Stimulated activated CD4-positive, alpha-beta T cell treated with anti-CD3 and anti-CD28 coated beads, Interleukin-2, amount 100 ng/mL, for 24 hours (primary cell): Measurements from ENCODE around the gene ZNF837.
A peak's percentile ranks its signal among the peaks of the same experiment; 100 is the strongest.
"Not testable (repeated sequence)": the region's sequence is repeated elsewhere in the genome, so short reads cannot be mapped to it uniquely, and the experiment has no call there.

ENCODE experiments used
- DNase-seq, 2 donors: peaks; one replicate each; pipeline ENCODE4 v3.0.0-alpha.2; 2020

ZNF837 gene

DNA sequence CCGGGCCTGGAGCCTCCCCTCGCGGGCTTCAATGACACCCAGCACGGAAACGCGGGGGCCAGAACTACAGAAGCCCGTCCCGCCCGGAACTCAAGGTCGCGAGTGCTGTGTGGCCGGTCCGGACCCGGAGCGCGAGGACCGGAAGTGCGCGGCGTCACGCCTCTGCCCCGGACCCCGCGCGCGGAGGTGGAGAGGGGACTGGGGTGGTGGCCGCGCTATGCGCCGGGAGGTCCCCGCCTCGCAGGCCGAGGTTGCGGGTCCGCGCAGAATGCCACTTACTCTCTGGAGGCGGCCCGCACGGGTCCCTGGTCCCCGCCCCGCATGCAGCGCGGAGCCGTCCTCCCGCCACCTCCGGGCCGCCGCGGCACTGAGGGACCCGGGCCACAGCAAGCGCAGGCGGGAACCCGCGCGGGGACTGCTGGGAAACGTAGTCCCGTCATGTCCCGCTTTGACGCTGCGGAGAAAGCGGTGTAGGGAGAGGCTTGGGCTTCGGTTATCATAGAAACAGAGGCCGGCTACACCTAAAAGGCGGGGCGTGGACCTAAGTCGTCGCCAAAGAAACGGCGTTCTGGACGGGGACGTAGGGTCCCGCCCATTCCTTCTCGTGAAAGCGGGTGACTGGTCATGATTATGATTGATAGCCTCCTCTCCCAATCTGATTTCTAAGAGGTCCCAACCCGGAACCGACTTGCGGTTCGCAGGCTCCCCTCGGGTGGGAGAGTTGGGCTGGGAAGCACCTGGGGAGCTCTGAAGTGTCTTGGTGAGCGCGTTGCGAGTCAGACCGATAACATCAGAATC is at the start of gene ZNF837:
Gene ZNF837 (minus strand): TSS at position 369 of the 798 bp plus-strand sequence. CDS start 11,698 bp downstream, outside the sequence.
- peak; percentile 96 to 98 for DNase-seq

DNA sequence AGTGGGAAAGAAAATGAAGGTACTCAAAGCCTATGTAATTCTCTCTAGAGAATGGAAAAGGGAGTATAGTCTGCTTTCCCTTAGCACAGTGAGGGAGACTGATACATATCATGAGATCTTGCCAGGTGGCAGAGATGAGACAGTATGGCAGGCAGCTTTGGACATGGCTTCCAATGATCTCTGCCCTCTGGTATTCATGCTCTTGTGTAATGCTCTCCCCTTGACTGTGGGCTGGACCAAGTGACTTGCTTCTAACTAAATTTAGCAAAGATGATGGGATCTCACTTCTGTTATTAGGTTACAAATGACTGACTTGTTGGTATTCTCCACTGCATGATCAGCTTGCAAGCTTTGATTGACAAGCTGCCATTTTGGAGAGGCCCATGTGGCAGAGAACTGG is 48.9 kb upstream of the ZNF837 start:
- no peak for DNase-seq

DNA sequence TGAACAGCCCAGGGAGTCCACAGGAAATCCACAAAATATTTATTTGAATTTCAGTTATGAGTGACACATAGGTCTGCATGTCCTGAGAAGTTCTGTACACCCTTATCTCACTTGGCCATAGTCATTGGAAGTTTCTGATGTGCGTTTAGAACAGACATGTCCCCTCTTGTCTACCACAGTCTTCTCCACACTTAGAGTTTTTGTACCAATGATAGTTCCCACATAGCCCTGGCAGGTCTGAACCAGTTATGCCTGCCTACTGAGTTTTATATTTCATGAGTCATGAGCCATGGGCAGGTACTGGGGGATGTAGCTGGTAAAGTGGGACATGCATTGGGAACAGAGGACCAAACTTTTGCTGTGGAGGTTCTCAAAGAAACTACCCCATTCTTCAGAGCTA is 47.8 kb upstream of the ZNF837 start:
- DNase-seq: no peak

DNA sequence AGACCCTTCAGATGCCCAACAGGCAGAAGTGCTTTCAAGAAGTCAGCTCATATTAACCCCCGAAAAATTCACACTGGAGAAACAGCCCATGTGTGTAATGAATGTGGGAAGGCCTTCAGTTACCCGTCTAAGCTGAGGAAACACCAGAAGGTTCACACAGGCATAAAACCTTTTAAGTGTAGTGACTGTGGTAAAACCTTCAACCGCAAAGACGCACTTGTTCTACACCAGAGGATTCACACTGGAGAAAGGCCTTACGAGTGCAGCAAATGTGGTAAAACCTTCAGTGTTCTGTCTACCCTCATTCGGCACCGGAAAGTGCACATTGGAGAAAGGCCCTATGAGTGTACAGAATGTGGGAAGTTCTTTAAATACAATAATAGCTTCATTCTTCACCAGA is 36.2 kb upstream of the ZNF837 start:
- DNase-seq: no peak

DNA sequence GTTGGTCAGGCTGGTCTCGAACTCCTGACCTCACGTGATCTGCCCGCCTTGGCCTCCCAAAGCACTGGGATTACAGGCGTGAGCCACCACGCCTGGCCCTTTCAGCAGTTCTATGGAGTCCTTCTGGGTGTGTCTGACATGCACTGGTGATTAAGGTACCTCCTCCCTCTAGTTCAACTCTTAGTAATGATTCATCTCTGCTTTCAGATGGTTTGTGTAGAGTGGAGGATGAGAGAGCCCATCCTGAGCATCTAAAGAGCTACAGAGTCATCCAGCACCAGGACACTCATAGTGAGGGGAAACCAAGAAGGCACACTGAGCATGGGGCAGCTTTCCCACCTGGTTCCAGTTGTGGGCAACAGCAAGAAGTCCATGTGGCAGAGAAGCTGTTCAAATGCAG is 35.8 kb upstream of the ZNF837 start:
- no peak for DNase-seq

DNA sequence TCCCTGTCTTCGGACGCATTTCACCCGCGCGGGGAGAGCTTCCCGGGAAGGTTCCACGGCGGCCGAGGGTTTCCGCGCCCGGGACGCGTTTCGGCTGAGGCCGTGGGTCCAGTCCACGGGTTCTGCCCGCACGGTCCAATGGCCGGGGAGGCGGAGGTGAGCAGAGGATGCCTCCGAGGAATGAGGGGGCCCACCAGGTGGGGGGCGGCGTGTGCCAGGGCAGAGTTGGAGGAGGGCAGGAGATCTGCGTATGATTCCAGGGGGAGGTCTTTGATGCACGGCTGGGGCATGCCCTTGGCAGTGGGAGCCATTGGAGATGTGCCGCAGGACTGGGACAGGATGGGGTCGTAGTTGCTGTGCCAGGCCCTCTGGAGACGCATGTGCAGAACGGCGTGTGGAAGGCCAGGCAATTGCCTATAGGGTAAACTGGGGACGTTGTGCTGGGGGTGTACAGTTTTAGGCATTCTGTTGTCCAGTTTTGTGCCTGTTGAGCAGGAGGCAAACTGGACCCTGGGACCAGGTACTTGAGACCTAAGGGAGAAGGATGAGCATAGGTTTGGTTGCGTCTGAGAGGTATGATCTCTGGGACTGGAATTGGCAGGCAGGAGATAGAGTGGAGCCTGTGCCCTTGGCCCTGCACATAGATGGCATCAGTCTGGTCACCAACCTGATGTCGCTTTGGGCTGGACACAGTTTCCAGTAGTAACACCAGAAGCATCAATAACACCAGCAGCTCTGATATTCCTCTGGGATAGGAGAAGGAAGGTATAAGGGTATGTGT is 28.4 kb upstream of the ZNF837 start:
- peak; percentile 40 to 51 for DNase-seq

DNA sequence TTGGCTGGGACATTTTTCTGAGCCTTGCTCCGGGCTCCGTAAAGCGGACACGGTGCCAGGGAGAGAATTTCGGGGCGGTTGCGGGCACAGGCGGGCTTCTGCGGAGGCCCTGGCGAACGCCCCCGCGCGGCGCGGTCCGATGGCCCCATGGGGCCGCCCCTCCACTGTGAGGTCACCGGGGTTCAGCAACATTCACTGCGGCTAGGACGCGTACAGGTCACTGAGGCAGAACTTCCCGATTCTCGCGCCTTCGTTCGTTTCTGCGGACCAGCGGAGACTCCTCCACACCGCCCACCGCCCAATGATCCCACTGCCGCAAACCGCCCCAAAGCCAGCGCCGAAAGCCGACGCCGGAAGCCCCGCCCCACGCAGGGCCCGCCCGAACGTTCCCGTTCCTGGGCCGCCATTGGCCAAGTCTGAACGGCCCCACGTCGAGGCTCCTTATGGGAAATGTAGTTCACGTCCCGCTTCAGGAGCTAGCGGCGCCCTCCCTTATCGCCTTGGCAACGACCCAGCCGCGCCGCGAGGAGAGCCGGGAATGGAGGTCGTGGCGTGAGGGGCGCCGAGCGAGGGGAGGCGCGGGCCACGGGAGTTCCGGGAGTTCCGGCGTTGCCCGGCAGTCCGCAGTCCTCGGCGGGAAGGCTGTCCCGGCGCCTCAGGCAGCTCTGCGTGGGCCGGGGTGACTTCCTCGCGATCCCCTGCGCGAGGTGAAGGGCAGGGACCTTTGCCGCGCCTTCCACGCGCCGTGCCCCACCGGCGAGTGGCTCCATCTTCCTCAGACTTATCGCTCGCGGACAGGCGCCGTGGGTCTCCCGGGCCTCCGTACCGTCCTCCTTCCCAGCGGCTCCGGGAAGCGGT is 27.6 kb upstream of the ZNF837 start, which contains the start of gene ZNF584:
Gene ZNF584 (plus strand): TSS at position 498 of the 858 bp plus-strand sequence. CDS start 499 bp downstream, outside the sequence.
- peak; percentile 95 to 96 for DNase-seq

DNA sequence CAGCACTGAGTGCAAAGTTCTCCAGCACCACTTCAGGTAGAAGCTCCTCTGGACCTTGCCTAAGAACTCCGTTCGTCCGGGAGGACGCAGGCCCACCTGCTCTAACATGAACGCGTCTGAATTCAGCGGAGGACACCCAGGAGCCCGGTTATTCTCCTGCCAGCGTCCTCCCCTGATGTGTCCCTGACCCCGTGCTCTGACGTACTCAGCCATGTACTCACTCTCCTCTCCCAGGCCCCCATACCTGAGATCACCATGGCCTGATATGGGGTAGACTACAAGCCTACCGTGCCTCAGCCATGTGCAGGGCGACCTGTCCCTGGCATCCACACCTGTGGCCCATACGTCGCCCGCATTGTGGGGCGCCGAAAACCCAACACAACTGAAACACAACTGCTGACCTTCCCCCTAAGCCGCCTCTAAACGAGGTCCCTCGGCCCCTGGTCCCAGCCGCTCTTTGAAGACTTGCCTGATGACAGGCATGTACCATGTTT is 26.9 kb upstream of the ZNF837 start:
- DNase-seq: no peak

DNA sequence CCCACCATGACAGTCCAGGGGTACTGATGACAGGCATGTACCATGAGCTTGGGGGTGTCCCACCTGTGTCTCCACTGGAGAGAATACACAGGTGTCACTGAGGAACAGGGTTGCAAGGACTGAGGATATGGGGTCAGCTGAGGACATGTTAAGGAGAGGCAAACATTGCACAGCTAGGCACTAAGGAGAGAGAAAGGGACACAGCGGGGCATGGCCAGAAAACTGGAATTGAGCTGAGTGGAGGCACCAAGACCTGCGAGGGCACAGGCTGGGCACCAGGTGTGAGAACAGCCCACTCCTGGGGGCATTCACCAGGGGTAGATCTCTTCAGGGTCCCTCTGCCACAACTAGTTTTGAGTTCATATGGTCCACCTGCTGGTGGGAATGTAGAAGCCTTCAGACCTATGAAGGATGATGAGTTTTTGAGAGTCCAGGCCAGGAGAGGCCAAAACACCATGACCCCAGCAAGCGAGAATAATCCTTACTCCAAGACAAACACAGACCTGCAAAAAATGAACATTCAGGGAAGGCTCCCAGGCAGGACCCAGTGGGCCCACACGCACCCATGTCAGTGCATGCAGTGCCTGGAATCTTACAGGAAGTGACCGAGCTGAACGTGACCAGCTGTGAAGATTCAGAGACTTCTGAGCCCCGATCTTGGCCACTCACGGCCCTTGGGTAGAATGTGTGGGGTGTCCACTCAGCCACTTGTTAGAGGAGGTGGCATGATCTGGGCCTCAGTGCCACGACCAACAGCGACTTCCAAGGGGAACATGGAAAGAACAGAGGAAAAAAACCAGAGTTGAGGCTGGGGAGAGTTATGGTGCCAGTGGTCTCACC is 26.2 kb upstream of the ZNF837 start:
- no peak for DNase-seq

DNA sequence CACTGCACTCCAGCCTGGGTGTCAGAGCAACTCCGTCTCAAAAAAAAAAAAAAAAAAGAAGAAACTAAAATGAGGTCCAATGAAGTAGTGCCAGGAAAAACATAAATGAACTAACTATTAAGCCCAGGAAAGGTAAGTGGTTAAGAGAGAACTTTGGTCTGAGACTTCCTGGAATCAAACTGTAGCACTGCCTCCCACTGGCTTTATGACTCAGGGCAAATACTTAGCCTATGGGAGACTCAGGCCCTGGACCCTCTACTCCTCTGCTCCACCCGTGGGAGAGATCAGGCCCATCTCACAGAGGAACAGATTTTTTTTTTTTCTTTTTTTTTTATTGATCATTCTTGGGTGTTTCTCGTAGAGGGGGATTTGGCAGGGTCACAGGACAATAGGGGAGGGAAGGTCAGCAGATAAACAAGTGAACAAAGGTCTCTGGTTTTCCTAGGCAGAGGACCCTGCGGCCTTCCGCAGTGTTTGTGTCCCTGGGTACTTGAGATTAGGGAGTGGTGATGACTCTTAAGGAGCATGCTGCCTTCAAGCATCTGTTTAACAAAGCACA is 23.2 kb upstream of the ZNF837 start:
- DNase-seq: not testable (repeated sequence)

DNA sequence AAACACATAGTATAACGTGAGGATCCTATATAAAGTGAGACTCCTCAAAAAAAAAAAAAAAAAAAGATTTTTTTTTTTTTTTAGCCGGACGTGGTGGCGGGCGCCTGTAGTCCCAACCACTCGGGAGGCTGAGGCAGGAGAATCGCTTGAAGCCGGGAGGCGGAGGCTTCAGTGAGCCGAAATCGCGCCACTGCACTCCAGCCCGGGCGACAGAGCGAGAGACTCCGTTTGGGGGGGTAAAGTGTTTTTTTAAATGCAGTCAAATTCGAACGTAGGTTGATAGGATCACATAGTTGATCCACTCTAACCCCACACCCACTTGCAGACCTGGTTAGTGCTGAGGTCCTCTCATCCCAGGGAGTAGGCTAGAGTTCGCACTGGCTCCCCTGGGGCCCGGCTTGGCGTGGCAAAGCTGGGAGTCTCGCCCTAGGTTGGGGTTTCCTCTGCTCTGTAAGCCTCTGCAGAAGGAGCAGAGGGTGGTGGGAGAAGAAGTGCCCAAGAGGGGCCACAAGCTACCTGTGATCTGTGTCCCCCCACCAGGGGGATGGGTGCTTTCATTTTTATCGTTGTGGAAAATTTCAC is 21.1 kb upstream of the ZNF837 start:
- DNase-seq: no peak

DNA sequence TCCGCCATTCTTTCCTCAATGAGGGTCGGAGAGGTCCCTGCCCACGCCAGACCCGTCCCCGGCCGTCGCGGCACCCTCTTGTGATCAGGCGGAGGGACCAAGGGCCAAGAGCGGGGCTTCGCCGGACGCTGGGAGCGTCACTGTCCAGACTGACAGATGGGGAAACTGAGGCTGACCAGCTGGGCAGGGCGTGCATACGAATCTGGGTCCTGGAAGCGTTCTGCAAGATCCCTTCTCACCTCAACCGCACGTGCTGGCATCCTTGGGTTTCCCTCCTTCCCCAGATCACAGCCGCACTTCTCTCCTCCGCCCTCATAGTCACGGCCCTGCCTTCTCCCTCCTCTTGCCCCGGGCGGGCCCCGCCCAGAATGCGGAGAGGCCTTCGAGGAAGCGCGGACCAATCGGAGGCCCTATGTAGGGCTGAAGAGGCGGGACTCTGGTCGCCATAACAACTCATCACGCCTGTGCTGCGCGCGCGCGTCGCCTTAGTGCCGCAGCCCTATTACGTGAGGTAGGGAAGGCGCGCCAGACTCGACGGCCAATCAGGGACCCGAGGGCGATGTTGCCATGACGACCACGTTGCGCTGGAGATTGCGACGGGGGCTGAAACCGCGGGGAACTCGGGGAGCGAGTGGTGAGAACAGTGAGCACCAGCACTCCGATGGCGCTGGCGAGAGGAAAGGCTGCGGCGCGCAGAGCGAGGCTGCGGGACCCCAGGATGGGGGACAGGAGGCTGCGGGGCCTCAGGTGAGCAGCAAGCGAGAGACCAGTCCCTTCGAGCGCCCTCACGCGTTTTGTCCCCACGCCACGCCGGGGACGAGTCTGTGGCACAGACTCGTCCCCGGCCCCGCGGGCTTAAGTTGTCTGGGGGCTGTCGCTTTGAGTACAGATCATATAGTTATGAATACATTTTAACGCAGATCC is 20.3 kb upstream of the ZNF837 start:
- peak; percentile 99 for DNase-seq

DNA sequence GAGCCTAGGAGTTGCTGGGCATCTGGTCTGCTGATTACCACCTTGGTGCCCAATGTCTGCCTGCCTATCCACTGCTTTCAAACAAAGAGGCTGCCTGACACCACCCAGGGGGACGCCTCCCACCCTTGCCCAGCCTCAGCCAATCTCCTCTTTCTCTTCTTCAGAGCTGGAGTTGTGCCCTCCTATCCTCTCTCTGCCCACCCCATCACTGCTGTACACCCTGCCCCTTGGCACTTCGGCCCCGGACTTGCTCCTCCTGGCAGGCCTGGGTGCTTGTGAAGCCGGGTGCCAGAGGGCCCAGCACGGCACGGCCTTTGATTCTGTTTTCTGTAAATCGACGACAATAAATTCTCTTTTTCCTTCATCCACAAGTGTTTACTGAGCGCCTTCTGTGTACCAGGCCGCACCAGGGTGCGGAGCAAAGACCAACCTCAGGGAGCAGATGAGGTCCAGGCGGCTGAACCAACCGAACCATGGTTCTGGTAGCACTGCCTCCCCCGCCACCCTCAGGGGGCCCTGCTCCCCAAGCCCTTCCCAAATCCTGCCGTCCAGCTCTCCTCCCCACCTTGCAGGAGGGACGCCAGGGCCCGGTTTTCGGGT is 19.6 kb upstream of the ZNF837 start:
- DNase-seq: no peak

DNA sequence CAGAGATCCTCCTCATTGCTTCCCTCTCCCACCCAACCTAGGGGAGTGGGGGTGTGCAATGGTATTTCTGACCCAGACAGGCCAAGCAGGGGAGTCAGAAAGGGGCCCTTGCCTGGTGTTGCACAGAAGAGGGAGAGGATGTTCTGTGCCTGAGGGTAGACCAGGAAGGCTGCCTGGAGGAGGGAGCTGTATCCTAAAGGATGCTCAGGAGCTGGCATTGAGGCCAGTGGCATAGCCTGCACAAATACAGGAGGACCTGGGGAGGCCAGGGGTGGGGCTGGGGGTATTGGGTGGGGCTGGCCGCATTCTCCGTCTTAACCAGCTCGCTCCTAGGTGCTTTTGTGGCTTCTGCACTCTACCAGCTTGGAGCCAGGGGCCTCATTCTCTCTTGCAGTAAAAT is 19.1 kb upstream of the ZNF837 start:
- no peak for DNase-seq

DNA sequence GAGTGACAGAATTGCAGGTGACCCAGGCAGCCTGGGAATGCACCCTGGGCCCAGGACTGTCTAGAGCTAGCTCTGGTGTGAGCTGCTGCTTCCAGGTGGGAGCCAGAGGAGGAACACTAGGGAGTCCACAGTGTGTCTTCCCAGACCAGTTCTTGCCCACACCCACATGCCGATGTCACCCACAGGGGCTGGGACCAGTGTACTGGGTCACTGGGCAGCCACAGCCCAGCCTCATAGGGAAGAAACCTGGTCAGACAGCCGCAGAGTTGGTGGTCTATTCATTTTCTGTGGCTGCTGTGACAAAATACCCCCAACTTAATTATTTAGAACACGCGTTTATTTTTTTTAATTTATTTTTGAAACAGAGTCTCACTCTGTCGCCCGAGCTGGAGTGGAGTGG is 17.7 kb upstream of the ZNF837 start:
- no peak for DNase-seq

DNA sequence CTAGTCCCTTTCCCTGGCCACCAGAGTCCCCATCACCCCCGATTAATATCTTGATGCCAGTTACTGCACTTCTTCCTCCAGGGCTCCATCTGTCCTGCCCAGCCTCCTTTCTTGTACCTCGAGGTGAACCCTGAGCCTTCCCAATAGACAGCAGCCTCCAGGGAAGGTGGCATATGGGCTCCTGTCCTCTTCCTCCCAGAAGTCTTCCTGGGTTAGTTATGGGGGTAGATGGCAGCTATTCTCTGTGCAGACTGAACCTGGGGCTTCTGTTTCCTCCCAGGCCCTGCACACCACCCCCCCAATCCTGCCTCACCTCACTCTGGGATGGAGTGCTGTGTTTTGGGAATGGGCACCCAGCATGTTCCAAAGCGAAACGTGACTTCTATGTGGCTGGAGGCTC is 17.3 kb upstream of the ZNF837 start:
- DNase-seq: no peak

DNA sequence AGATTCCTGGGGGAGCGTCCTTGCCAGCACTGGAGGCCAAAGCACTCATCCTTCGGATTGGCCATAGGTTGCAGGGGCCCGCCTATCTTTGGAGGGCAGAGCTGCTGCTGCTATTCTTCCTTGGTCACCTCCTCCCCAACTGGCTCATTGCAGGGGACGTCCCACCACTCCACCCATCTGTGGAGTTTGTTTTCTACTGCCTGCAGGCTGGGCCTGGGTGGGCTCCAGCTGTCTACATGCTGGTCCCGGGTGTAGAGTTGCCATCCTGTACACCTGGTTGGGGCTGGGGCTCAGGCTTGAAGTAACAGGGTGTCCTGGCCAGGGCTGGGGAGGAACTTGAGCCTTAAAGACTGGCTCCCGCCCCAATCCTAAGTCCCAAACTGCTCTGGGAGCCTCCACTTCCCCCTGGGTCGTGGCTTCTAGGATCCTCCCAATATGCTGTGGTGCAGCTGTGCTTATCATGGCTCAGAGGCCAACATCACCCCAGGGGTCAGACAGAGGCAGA is 16.8 kb upstream of the ZNF837 start:
- no peak for DNase-seq

DNA sequence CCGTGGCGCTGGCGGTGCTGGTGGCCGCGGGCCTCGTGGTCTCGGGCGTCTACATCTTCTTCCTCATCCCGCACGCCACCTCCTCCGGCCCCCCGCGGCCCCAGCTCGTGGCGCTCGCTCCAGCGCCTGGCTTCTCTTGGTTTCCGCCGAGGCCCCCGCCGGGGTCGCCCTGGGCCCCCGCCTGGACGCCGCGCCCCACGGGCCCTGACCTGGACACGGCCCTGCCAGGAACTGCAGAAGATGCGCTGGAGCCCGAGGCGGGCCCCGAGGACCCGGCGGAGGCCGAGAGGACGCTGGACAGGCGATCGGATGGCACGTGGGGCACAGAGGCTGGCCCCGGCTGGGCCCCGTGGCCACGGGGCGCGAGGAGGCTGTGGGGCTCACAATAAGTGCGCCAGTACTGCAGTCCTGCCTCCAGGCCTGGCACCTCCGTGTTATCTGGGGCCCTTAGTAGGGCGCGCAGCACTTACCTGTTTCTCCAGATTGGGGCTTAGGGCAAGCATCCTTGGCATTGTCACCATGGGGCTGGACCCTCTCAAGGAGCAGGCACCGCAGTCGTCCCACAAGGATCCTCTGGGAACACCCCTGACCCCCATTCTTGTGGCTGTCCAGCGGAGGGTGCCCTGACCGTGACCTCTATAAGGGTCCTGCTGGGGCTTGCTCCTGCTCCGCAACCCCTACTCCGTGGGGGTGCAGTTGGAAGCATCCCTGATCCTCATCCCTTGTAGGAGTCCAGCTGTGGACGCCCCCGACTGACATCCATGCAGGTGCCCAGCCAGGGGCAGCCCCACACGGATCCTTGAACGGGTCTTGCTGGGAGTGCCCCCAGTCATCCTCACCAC is 16.1 kb upstream of the ZNF837 start:
- peak in 1 of 2 donors; percentile 32 for DNase-seq
